PC-3 (cell line): ENCODE data around the gene DGCR2. TPM values are rescaled to one million over a fixed set of nuclear protein-coding genes. Genes with fewer than 3 reads are reported as not detected.
A peak's percentile ranks its signal among the peaks of the same experiment; 100 is the strongest.

ENCODE experiments used
- ATAC-seq: fragments of 200-7000 bp; cut with Tn5 transposase; 2 replicates; pipeline ENCODE4 v1.9.1; 2020; ENCODE audit warnings: mild to moderate bottlenecking, moderate library complexity
- BruUV-seq: library from RNA; stranded (reverse); fragments of 400-500 nt; replicated peaks from 2 replicates; lab custom pipeline; 2021; lab: Mats Ljungman, UMichigan
- CTCF ChIA-PET: fragments of 300-600 bp; sonication (Branson Sonifier 250); formaldehyde crosslinking; loops from one replicate; lab custom pipeline; 2022; ENCODE audit warnings: antibody characterized with exemption; lab: Charles Lee
- POLR2A ChIA-PET: fragments of 300-600 bp; sonication (Branson Sonifier 250); formaldehyde crosslinking; loops from one replicate; lab custom pipeline; 2022; ENCODE audit warnings: antibody characterized with exemption; ENCODE audit not compliant: unreplicated experiment; lab: Charles Lee
- DNase-seq: peaks from one replicate; pipeline ENCODE4 v3.0.0-alpha.2; 2015
- H2AFZ ChIP-seq: fragments of 300-600 bp; sonication (generic); 2 replicates; pipeline ENCODE4 v1.6.0; 2016; ENCODE audit warnings: antibody characterized with exemption, low read length
- H3F3A ChIP-seq: fragments of 300-600 bp; sonication (generic); one replicate; pipeline ENCODE4 v1.6.0; 2017; ENCODE audit warnings: antibody characterized with exemption, low read length, control low read depth, mild to moderate bottlenecking; ENCODE audit not compliant: unreplicated experiment
- H3K27ac ChIP-seq: fragments of 300-600 bp; sonication (generic); 2 replicates; pipeline ENCODE4 v1.5.1; 2016; ENCODE audit warnings: mild to moderate bottlenecking, low read length
- H3K27me3 ChIP-seq: fragments of 300-600 bp; sonication (generic); 2 replicates; pipeline ENCODE4 v1.6.1; 2016; ENCODE audit warnings: low read length, mixed read lengths
- H3K36me3 ChIP-seq: fragments of 300-600 bp; sonication (generic); 2 replicates; pipeline ENCODE4 v1.6.1; 2016; ENCODE audit warnings: low read depth, mixed run types, low read length, mixed read lengths
- H3K4me1 ChIP-seq: fragments of 300-600 bp; sonication (generic); 2 replicates; pipeline ENCODE4 v1.5.1; 2016; ENCODE audit warnings: low read length; ENCODE audit not compliant: insufficient read depth
- H3K4me2 ChIP-seq: fragments of 300-600 bp; sonication (generic); 2 replicates; pipeline ENCODE4 v1.6.0; 2016; ENCODE audit warnings: low read length
- H3K4me3 ChIP-seq: fragments of 300-600 bp; sonication (generic); 2 replicates; pipeline ENCODE4 v1.5.1; 2016; ENCODE audit warnings: mild to moderate bottlenecking, low read length, mixed read lengths
- H3K79me2 ChIP-seq: fragments of 300-600 bp; sonication (generic); 2 replicates; pipeline ENCODE4 v1.6.1; 2017; ENCODE audit warnings: low read length, mixed read lengths
- H3K9ac ChIP-seq: fragments of 300-600 bp; sonication (generic); 2 replicates; pipeline ENCODE4 v1.6.0; 2016; ENCODE audit warnings: mild to moderate bottlenecking, low read length
- H3K9me2 ChIP-seq: fragments of 300-600 bp; sonication (generic); replicated peaks from 2 replicates; pipeline ENCODE4 v1.6.1; 2016; ENCODE audit warnings: mixed run types, low read length, mixed read lengths
- H3K9me3 ChIP-seq: fragments of 300-600 bp; sonication (generic); 2 replicates; pipeline ENCODE4 v1.6.1; 2016; ENCODE audit warnings: low read length, mixed read lengths
- H4K20me1 ChIP-seq: fragments of 300-600 bp; sonication (generic); 2 replicates; pipeline ENCODE4 v1.6.1; 2016; ENCODE audit warnings: low read length, mixed read lengths
- CTCF ChIP-seq: fragments of 300-600 bp; sonication (generic); conservative IDR thresholded peaks from 2 replicates; pipeline ENCODE4 v1.5.1; 2017; ENCODE audit warnings: antibody characterized with exemption, low read depth, mild to moderate bottlenecking, low read length
- EZH2 ChIP-seq: fragments of 300-600 bp; sonication (generic); IDR thresholded peaks from one replicate; pipeline ENCODE4 v1.6.1; 2017; ENCODE audit warnings: antibody characterized with exemption, mild to moderate bottlenecking, low read length; ENCODE audit not compliant: unreplicated experiment
- EZH2phosphoT487 ChIP-seq: fragments of 300-600 bp; sonication (generic); IDR thresholded peaks from 2 replicates; pipeline ENCODE4 v1.6.1; 2018; ENCODE audit warnings: mild to moderate bottlenecking, antibody characterized with exemption, low read length, borderline replicate concordance
- intact Hi-C: fragments of 100-400 bp; cut with micrococcal nuclease; formaldehyde crosslinking; loops from 2 replicates; pipeline ENCODE4 v1.9.0; 2023
- total RNA-seq: library from RNA; depleted of rRNA; stranded (reverse); fragments of >200 nt; gene quantifications from 2 replicates; pipeline ENCODE4 v1.2.3, GENCODE V29; 2014

The DGCR2 gene
- total RNA-seq, 1 experiment from 2014 or later: 36.1 TPM

GRCh38 chr22:19088866-19089595, 33.2 kb downstream of the DGCR2 start:
- ATAC-seq: no peak

GRCh38 chr22:19086896-19087295, 35.3 kb downstream of the DGCR2 start:
- Histone ChIP-seq H3K4me3 (no peak overlapping the region), H3K9ac (no peak overlapping the region), H3K9me2 (no peaks in the 10 kb centered on the region), H3K27me3 (no peaks in the 10 kb centered on the region), H4K20me1 (no peaks in the 10 kb centered on the region; the same call in 1 of the 2 replicates), H3K27ac (no peak overlapping the region), H3K79me2 (no peaks in the 10 kb centered on the region), H3K4me2 (no peak overlapping the region), H3K4me1 (peaks cover 9% of the 10 kb centered on the region; the same call in 1 of the 2 replicates), H3K36me3 (no peaks in the 10 kb centered on the region), H3K9me3 (no peaks in the 10 kb centered on the region), H2AFZ (no peak overlapping the region), H3F3A (no peaks in the 10 kb centered on the region)
- ATAC-seq: no peak
- TF ChIP-seq EZH2phosphoT487: no peak
- TF ChIP-seq CTCF: no peak
- no peak for TF ChIP-seq EZH2
- DNase-seq: peak; percentile 3
- POLR2A ChIA-PET: no interaction called here
- intact Hi-C loops: no loop called here
- CTCF ChIA-PET: no interaction called here
- no TSS peak for BruUV-seq

More at GRCh38 chr22:19088866-19089595, 33.2 kb downstream of the DGCR2 start:
- intact Hi-C loops: no loop called here
- DNase-seq: no peak
- no peaks in the 10 kb centered on the region; the same call in 1 of the 2 replicates for H4K20me1 ChIP-seq
- H3F3A ChIP-seq: no peaks in the 10 kb centered on the region
- no peak overlapping the region for H3K9ac ChIP-seq
- no TSS peak for BruUV-seq
- no peaks in the 10 kb centered on the region for H3K27me3 ChIP-seq
- H3K4me2 ChIP-seq: no peak overlapping the region
- H3K27ac ChIP-seq: no peak overlapping the region
- ChIA-PET POLR2A (no interaction called here), CTCF (no interaction called here)
- H3K79me2 ChIP-seq: 0 out of 2 replicates have a peak, but pooled peaks cover 5% of the 10 kb centered on the region
- TF ChIP-seq EZH2: no peak
- no peak for TF ChIP-seq CTCF
- TF ChIP-seq EZH2phosphoT487: no peak
- H3K9me2 ChIP-seq: no peaks in the 10 kb centered on the region
- H3K36me3 ChIP-seq: no peaks in the 10 kb centered on the region
- H2AFZ ChIP-seq: no peak overlapping the region
- no peaks in the 10 kb centered on the region for H3K9me3 ChIP-seq
- no peak overlapping the region for H3K4me3 ChIP-seq
- H3K4me1 ChIP-seq: peaks cover 9% of the 10 kb centered on the region; the same call in 1 of the 2 replicates

- Histone ChIP-seq H3K4me3 (no peak overlapping the region), H3K4me2 (no peak overlapping the region), H4K20me1 (no peaks in the 10 kb centered on the region; the same call in 1 of the 2 replicates), H3K9me2 (no peaks in the 10 kb centered on the region), H3K27ac (no peak overlapping the region), H3F3A (no peaks in the 10 kb centered on the region), H3K4me1 (peaks cover 9% of the 10 kb centered on the region; the same call in 1 of the 2 replicates), H3K9ac (no peak overlapping the region), H3K36me3 (no peaks in the 10 kb centered on the region), H2AFZ (no peak overlapping the region), H3K79me2 (no peaks in the 10 kb centered on the region), H3K9me3 (no peaks in the 10 kb centered on the region), H3K27me3 (no peaks in the 10 kb centered on the region)
- ATAC-seq: no peak
- intact Hi-C loops: no loop called here
- TF ChIP-seq EZH2 (no peak), CTCF (no peak), EZH2phosphoT487 (no peak)
- DNase-seq: no peak
- ChIA-PET CTCF (no interaction called here), POLR2A (no interaction called here)
- no TSS peak for BruUV-seq
These were observed 35.8 kb downstream of the DGCR2 start for GRCh38 chr22:19086417-19086816.
